ENCODE measurements around the gene STAT5A.

- TF ChIP-seq CTCF (IDR thresholded peaks at IDR 0.05) (no peak), POLR2AphosphoS5 (IDR thresholded peaks at IDR 0.05) (no peak)
Measured at GRCh38 chr17:42240201-42240600, 48.1 kb upstream of the STAT5A start.

Data from breast epithelium (tissue), 3 donors.